Transverse colon (tissue), 4 donors: ENCODE data around the gene CIROP. TPM values are rescaled to one million over a fixed set of nuclear protein-coding genes. Genes with fewer than 3 reads are reported as not detected.

ENCODE experiments used
- DNase-seq: peaks from one replicate; pipeline ENCODE4 v3.0.0-alpha.2; 2019
- H3K27ac ChIP-seq, 4 donors: fragments of 200-600 bp; sonication (generic); 2 replicates each; pipeline ENCODE4 v1.5.1; 2016 to 2018; ENCODE audit warnings: inconsistent platforms in 4 of 4
- H3K27me3 ChIP-seq: fragments of 200-600 bp; sonication (generic); 2 replicates; pipeline ENCODE4 v1.5.1; 2017; ENCODE audit warnings: inconsistent platforms
- H3K36me3 ChIP-seq, 4 donors: fragments of 200-600 bp; sonication (generic); 2 replicates each; pipeline ENCODE4 v1.5.1; 2017 to 2019; ENCODE audit warnings: inconsistent platforms in 4 of 4
- H3K4me1 ChIP-seq, 4 donors: fragments of 200-600 bp; sonication (generic); 2 replicates each; pipeline ENCODE4 v1.5.1; 2017 to 2020; ENCODE audit warnings: inconsistent platforms in 4 of 4
- H3K4me3 ChIP-seq, 4 donors: fragments of 200-600 bp; sonication (generic); 1 replicate in 1 of 4; 2 replicates in 3 of 4; pipeline versions ENCODE4 v1.5.1 to v1.6.1; 2017 to 2019; ENCODE audit warnings: inconsistent platforms in 4 of 4
- H3K9me3 ChIP-seq, 2 donors: fragments of 200-600 bp; sonication (generic); 2 replicates each; pipeline ENCODE4 v1.5.1; 2017 to 2019; ENCODE audit warnings: inconsistent platforms in 2 of 2
- EP300 ChIP-seq: sonication (generic); formaldehyde crosslinking; IDR thresholded peaks from one replicate; pipeline ENCODE4 v1.6.1; 2017; ENCODE audit warnings: antibody characterized with exemption, low read depth
- POLR2A ChIP-seq: fragments of 450-650 bp; IDR thresholded peaks from one replicate; pipeline ENCODE4 v1.6.1; 2016; ENCODE audit warnings: antibody characterized with exemption, mild to moderate bottlenecking, moderate library complexity
- POLR2AphosphoS5 ChIP-seq, 3 donors: sonication (generic); formaldehyde crosslinking; IDR thresholded peaks; one replicate each; pipeline ENCODE4 v1.6.1; 2016; ENCODE audit warnings: antibody characterized with exemption in 3 of 3
- whole genome bisulfite sequencing, 2 donors: methylation state at CpG; one replicate each; pipeline ENCODE4 v1.1.5; 2018; ENCODE audit warnings: low coverage in 1 of 2; 5-methylcytosine and 5-hydroxymethylcytosine counted together
- in situ Hi-C, 4 donors: fragments of 200-750 bp; cut with MboI; loops; one replicate each; pipeline versions ENCODE4 v1.15.0 to v1.15.1; 2017; ENCODE audit warnings: low sequenced_read_pairs in 3 of 4, low pct_ligation_motif_present in 1 of 4, low pct_unique_long_range_greater_than_20kb in 1 of 4
- intact Hi-C: fragments of 100-400 bp; cut with DNase I; formaldehyde crosslinking; loops from one replicate; pipeline ENCODE4 v1.15.1; 2023; ENCODE audit warnings: low total_unique reads
- total RNA-seq, 4 donors: library from RNA; depleted of rRNA; stranded (reverse); fragments of >200 nt; gene quantifications; one replicate each; pipeline ENCODE4 v1.1.0, GENCODE V29; 2016
- TF ChIP-seq, protein P1 (sequence below), 5 experiments: fragments of 200-600 bp in 3 of 5; fragments of 450-650 bp in 2 of 5; sonication (generic) in 3 of 5; IDR thresholded peaks; 1 replicate in 2 of 5; 2 replicates in 3 of 5; pipeline ENCODE4 v1.5.1; 2016 to 2017; ENCODE audit warnings: antibody characterized with exemption in 5 of 5, inconsistent platforms in 3 of 5, mild to moderate bottlenecking in 2 of 5, moderate library complexity in 1 of 5

Gene CIROP
- total RNA-seq, 4 donors from 2014 or later, result not detected

DNA sequence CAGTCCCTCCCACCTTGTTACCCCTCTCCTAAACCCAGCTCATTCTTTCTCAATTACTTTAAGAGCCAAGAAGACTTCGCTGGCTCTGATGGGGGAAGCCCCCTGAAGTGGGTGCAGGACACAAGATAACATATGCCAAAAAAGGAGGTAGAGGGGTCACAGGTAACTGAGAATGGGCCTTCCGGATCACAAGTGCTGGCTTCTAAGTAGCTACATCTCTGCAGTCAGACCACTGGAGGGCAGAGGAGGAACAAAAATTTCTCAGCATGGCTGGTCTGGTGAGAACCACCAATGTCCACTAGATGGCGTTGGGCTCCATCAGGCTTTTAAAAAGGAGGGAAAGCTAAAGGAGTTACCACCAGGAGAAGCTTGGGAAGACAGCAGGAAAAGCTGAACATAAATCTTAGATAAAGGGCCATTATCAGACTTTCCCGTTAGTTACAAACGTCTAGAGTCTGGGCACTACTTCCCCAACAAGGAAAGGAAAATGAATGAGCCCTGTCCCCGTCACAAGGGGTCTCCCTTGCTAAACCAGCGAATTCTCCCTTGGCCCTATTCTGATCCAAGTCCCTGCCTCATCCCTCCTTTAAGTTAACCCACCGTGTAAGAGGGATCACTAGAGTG is 35.9 kb downstream of the CIROP start:
- Histone ChIP-seq H3K36me3 (peaks cover 0 to 52% (median 18%) of the 10 kb centered on the region in 4 donors), H3K27me3 (no peaks in the 10 kb centered on the region), H3K9me3 (no peaks in the 10 kb centered on the region), H3K4me3 (no peak overlapping the region), H3K27ac (peak overlapping the region; percentile 39 to 55 (median 51)), H3K4me1 (peaks cover 10 to 47% (median 28%) of the 10 kb centered on the region in 4 donors)
- TF ChIP-seq, protein P1, sequence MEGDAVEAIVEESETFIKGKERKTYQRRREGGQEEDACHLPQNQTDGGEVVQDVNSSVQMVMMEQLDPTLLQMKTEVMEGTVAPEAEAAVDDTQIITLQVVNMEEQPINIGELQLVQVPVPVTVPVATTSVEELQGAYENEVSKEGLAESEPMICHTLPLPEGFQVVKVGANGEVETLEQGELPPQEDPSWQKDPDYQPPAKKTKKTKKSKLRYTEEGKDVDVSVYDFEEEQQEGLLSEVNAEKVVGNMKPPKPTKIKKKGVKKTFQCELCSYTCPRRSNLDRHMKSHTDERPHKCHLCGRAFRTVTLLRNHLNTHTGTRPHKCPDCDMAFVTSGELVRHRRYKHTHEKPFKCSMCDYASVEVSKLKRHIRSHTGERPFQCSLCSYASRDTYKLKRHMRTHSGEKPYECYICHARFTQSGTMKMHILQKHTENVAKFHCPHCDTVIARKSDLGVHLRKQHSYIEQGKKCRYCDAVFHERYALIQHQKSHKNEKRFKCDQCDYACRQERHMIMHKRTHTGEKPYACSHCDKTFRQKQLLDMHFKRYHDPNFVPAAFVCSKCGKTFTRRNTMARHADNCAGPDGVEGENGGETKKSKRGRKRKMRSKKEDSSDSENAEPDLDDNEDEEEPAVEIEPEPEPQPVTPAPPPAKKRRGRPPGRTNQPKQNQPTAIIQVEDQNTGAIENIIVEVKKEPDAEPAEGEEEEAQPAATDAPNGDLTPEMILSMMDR (IDR thresholded peaks at IDR 0.05), result peak; percentile 96 to 98 (median 97)
- TF ChIP-seq POLR2AphosphoS5 (IDR thresholded peaks at IDR 0.05) (peak in 1 of 3 donors; percentile 43), POLR2A (no peak), EP300 (no peak)
- peak; percentile 86 for DNase-seq
- intact Hi-C loops (no loop called here), in situ Hi-C loops (loop anchor here in 2 of 4 donors (10.0 kb wide), 2 partner anchors 84 to 94 kb away; partner anchors contain the start of gene AJUBA (in 1 of the 2))
- 25 to 42% methylated on average over 4 to 8 of the region's 8 CpGs for WGBS, 2 donors

DNA sequence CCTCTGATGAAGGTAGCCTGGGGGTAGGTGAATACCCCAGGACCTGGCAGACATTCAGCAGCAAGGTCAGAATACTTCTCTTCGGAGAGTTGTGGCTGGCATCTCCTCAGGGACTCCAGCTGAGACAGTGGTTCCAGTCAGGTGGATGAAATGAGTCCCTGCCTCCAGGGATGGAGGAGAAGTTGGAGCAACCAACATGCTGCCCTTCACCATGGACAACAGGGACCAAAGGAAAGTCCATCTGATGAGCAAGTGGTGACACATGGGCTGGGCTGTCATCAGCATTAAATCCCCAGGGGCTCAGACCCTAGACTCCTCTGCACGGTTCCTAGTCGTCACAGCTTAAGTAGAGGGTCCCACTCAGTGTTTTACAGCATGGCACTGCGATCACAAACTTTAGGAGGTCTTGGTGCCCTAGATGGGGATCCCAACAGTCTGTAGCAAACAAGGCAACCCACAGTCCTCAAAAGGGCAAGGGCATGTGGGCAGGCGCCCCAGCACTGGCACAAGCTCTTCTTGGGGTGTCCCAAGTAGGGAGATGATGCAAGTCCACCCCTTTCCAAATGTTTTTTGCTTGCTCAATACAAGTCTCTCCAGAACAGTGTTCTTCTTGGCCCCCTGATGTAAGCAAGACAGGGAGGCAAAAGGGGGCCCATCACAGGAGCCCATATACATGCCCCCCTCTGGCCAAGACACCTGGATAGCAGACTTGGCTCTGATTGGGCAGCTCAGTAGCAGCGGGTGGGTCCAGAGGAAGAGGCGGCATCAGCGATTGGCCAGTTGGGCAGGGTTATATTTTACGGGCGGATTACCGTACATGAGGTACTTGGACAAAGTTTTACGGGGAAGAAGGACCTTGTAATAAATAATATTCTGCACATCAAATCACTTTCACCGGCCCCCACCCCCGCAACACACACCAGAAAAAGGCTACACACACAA is 36.7 kb downstream of the CIROP start:
- intact Hi-C loops, result no loop called here
- Histone ChIP-seq H3K9me3 (no peaks in the 10 kb centered on the region), H3K36me3 (peaks cover 0 to 54% (median 19%) of the 10 kb centered on the region in 4 donors), H3K4me1 (peaks cover 10 to 44% (median 28%) of the 10 kb centered on the region in 4 donors), H3K27me3 (no peaks in the 10 kb centered on the region), H3K27ac (peak overlapping the region in 1 of 4 donors; percentile 39), H3K4me3 (no peak overlapping the region)
- in situ Hi-C loops, result loop anchor here in 2 of 4 donors (10.0 kb wide), 2 partner anchors 83 to 93 kb away; partner anchors contain the start of gene AJUBA (in 1 of the 2)
- TF ChIP-seq, protein P1 (IDR thresholded peaks at IDR 0.05), result no peak
- TF ChIP-seq POLR2AphosphoS5 (IDR thresholded peaks at IDR 0.05) (no peak), POLR2A (no peak), EP300 (no peak)
- WGBS, 2 donors, result 83% methylated on average over 14 of the region's 14 CpGs; no CpG with 5 or more reads in 1 of the 2 donors
- no peak for DNase-seq

DNA sequence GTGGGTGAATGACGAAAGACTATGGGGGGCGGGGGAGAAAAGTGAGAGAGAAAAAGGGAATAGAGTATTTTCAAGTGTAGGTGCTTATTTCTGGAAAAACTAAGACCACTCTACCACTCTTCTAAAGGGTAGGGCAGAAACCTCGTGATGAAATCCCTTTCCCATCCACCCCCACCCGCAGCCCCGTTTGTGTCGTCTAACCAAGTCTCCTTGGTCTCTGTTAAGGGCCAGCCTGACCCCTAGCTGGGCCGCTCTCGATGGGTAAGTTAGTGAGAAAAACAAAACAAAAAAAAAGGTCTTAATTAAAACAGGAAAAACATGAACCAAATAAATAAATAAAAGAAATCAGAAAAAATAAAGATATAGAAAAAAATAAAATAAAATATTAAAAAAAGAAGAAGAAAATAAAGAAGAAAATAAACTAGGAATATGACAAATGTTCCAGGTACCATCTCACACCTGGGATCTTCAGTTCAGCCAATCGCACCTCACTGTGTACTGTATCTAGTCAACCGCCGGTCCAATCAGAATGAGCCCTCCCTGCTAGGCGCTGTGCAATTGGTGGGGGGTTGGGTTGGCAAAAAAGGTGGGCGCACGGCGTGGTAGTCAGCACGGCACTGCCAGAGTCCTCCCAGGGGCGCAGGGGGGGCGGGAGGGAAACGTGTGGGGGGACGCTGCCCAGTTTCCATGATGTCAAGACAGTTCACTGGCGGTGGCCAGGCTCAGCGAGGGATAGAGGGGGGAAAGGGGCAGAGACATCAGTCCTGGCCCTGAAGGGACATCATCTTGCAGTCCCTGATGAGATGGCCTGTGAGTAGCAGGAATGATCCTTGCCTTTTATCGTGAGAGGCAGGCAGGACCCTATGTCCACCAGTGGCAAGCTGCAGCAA is 37.7 kb downstream of the CIROP start:
- Histone ChIP-seq H3K9me3 (no peaks in the 10 kb centered on the region), H3K27me3 (no peaks in the 10 kb centered on the region), H3K4me3 (no peak overlapping the region), H3K27ac (no peak overlapping the region), H3K4me1 (peaks cover 6 to 38% (median 19%) of the 10 kb centered on the region in 4 donors), H3K36me3 (peaks cover 0 to 58% (median 23%) of the 10 kb centered on the region in 4 donors)
- WGBS, 2 donors, result 81 to 91% methylated on average over 17 to 23 of the region's 23 CpGs
- TF ChIP-seq POLR2A, result no peak
- TF ChIP-seq POLR2AphosphoS5 (IDR thresholded peaks at IDR 0.05), result peak in 1 of 3 donors; percentile 14
- intact Hi-C loops (no loop called here), in situ Hi-C loops (loop anchor here in 2 of 4 donors (10.0 kb wide), 2 partner anchors 82 to 92 kb away; partner anchors contain the start of gene AJUBA (in 1 of the 2))
- DNase-seq, result no peak

DNA sequence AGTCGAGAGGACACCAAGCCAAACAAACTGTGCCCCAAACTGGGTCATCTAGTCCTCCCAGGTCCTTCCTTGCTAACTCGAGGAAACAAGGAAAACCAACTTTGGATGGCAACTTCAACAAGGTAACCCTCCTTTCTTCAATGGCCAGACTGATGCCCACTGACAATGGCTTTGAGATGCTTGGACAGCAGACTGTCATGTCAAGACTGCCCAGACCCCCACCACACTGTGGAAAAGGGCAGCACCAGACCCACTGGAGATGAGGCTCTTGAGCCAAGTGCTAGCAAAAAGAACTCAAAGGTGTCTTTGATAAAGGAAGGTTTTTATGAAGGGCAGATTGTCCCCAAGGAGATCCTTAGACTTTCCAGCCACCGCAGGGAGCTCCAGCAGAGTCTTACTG is 38.4 kb downstream of the CIROP start:
- H3K9me3 ChIP-seq, result no peaks in the 10 kb centered on the region
- TF ChIP-seq POLR2AphosphoS5 (IDR thresholded peaks at IDR 0.05) (no peak), EP300 (no peak), POLR2A (no peak)
- TF ChIP-seq, protein P1 (IDR thresholded peaks at IDR 0.05), result no peak
- in situ Hi-C loops, result loop anchor here in 2 of 4 donors (10.0 kb wide), 2 partner anchors 82 to 92 kb away; partner anchors contain the start of gene AJUBA (in 1 of the 2)
- WGBS, 2 donors, result 89 to 93% methylated on average over 2 to 3 of the region's 3 CpGs
- no peak for DNase-seq
- peaks cover 0 to 33% (median 13%) of the 10 kb centered on the region in 4 donors for H3K4me1 ChIP-seq
- intact Hi-C loops, result no loop called here
- H3K36me3 ChIP-seq, result peaks cover 0 to 62% (median 25%) of the 10 kb centered on the region in 4 donors
- no peak overlapping the region for H3K27ac ChIP-seq
- no peak overlapping the region for H3K4me3 ChIP-seq
- no peaks in the 10 kb centered on the region for H3K27me3 ChIP-seq
